Neutrophil (primary cell): ENCODE results near the gene ACOXL.

Experiments
- H3K27ac ChIP-seq: fragments of 200-600 bp; sonication (generic); 2 replicates; pipeline ENCODE4 v1.5.1; 2016; ENCODE audit warnings: mild to moderate bottlenecking, moderate library complexity
- H3K27me3 ChIP-seq: fragments of 200-600 bp; sonication (generic); 2 replicates; pipeline ENCODE4 v1.6.0; 2016; ENCODE audit warnings: mild to moderate bottlenecking
- H3K36me3 ChIP-seq: fragments of 200-600 bp; sonication (generic); 2 replicates; pipeline ENCODE4 v1.5.1; 2017
- H3K4me1 ChIP-seq, 2 experiments: fragments of 200-600 bp in 1 of 2; sonication (generic) in 1 of 2; 1 replicate in 1 of 2; 2 replicates in 1 of 2; pipeline versions ENCODE4 v1.5.1 to v1.6.1; 2013 to 2016; ENCODE audit warnings: low read depth in 1 of 2, low read length in 1 of 2, mild to moderate bottlenecking in 1 of 2, moderate library complexity in 1 of 2; ENCODE audit not compliant: control insufficient read depth in 1 of 2, insufficient read depth in 1 of 2
- H3K4me3 ChIP-seq, 2 experiments: fragments of 200-600 bp in 1 of 2; sonication (generic) in 1 of 2; 1 replicate in 1 of 2; 2 replicates in 1 of 2; pipeline ENCODE4 v1.5.1; 2013 to 2016; ENCODE audit warnings: low read depth in 1 of 2, low read length in 1 of 2, mild to moderate bottlenecking in 1 of 2, moderate library complexity in 1 of 2
- H3K9me3 ChIP-seq: fragments of 200-600 bp; sonication (generic); 2 replicates; pipeline ENCODE4 v1.5.1; 2016
- CTCF ChIP-seq: fragments of 200-600 bp; sonication (generic); IDR thresholded peaks from 2 replicates; pipeline ENCODE4 v1.5.1; 2016; ENCODE audit warnings: antibody characterized with exemption

ACOXL gene

GRCh38 chr2:111121828-111122630 lies 389.7 kb downstream of the ACOXL start:
- peak overlapping the region; percentile 91 for H3K27ac ChIP-seq

DNA sequence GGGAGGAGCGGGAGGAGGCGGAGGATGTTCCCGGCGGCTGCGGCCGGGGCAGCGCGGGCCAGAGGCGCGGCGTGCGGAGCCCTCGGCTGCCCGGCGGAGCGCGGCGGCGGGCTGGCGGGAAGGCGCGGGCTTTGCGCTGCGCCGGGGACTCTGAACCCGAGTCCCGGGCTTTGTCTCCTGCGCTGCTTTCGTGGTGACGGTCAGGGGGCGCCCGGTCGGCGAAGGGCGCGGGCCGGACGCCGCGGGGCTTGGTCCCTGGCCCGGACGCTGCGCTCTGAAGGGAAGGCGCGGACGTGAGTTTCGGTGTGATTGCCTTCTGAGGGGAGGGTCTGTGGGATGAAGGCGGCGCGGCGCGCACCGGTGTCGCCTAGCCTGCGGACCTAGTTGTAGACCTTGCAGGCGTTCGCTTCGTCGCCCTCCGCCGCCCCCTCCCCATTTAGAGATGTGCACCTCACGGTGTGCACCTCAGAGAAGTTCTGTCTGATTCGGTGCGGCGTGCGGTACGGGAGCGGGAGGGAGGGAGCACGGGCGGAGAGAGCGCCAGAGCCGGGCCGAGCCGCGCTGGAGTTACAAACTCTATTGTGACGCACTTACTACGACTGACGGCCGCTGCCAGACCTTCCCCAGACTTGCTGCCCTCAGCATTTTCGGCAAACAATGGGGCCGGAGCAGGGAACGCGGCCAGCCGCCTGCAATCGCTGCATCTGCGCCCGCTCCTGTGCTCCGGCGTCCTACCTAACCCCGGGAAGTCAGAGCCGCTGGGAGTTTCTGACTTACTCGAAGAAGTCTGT lies 390.5 kb downstream of the ACOXL start:
- no peaks in the 10 kb centered on the region for H3K9me3 ChIP-seq
- TF ChIP-seq CTCF = no peak
- H3K36me3 ChIP-seq = peaks cover 16% of the 10 kb centered on the region
- peaks cover 49% of the 10 kb centered on the region in 2 experiments for H3K4me1 ChIP-seq
- peak overlapping the region; percentile 69 to 97 for H3K4me3 ChIP-seq
- peak overlapping the region; percentile 91 for H3K27ac ChIP-seq
- peaks cover 46% of the 10 kb centered on the region for H3K27me3 ChIP-seq

More at GRCh38 chr2:111121828-111122630, 389.7 kb downstream of the ACOXL start:
- H3K36me3 ChIP-seq = peaks cover 16% of the 10 kb centered on the region
- peak; percentile 28 for TF ChIP-seq CTCF
- H3K4me1 ChIP-seq = peaks cover 53% of the 10 kb centered on the region in 2 experiments
- peak overlapping the region; percentile 96 to 97 for H3K4me3 ChIP-seq
- H3K27me3 ChIP-seq = peaks cover 54% of the 10 kb centered on the region
- no peaks in the 10 kb centered on the region for H3K9me3 ChIP-seq

- H3K4me1 ChIP-seq = peaks cover 45 to 49% of the 10 kb centered on the region in 2 experiments
- no peak for TF ChIP-seq CTCF
- H3K36me3 ChIP-seq = peaks cover 16% of the 10 kb centered on the region
- peaks cover 37% of the 10 kb centered on the region for H3K27me3 ChIP-seq
- peak overlapping the region in 1 of 2 experiments; percentile 97 for H3K4me3 ChIP-seq
- H3K9me3 ChIP-seq = no peaks in the 10 kb centered on the region
- no peak overlapping the region for H3K27ac ChIP-seq
Observed at GRCh38 chr2:111123751-111124150, 391.4 kb downstream of the ACOXL start.

GRCh38 chr2:111126581-111126980 lies 394.2 kb downstream of the ACOXL start:
- Histone ChIP-seq H3K4me3 (no peak overlapping the region), H3K9me3 (no peaks in the 10 kb centered on the region), H3K27ac (no peak overlapping the region), H3K27me3 (peaks cover 18% of the 10 kb centered on the region), H3K36me3 (peaks cover 16% of the 10 kb centered on the region), H3K4me1 (peaks cover 22 to 29% of the 10 kb centered on the region in 2 experiments)
- no peak for TF ChIP-seq CTCF

DNA sequence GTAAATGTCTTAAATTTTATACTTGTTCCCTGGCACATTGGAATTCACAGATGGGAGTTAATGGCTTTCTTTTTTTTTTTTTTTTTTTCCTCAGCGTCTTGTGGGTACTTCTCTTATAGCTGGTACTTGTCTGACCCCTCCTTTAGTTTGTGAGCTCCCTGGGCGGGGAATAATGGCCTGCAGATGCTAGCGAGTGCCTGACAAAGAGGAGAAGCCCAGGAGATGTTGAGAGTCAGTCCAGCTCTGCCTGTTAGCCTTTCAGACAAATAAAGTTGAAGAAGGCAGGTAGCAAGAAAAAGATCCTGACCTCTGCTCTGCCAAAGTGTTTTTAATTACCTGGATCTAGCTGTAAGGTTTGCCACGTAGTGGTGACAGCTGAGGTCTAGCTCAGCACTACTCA lies 395.0 kb downstream of the ACOXL start:
- no peak overlapping the region for H3K27ac ChIP-seq
- peaks cover 16% of the 10 kb centered on the region for H3K36me3 ChIP-seq
- H3K4me3 ChIP-seq = no peak overlapping the region
- H3K27me3 ChIP-seq = peaks cover 18% of the 10 kb centered on the region
- peaks cover 17 to 24% of the 10 kb centered on the region in 2 experiments for H3K4me1 ChIP-seq
- H3K9me3 ChIP-seq = no peaks in the 10 kb centered on the region
- no peak for TF ChIP-seq CTCF
